Fibroblast of lung (primary cell): ENCODE data around the gene TMCC3. TPM values are rescaled to one million over a fixed set of nuclear protein-coding genes. Genes with fewer than 3 reads are reported as not detected.

Experiments
- DNase-seq, 2 donors: peaks; one replicate each; pipeline versions ENCODE4 v3.0.0 to v3.0.0-alpha.2; 2010; ENCODE audit warnings: low read depth in 2 of 2
- H2AFZ ChIP-seq: 2 replicates; pipeline ENCODE4 v1.5.1; 2012; ENCODE audit warnings: low read length, control low read depth, inconsistent platforms
- H3K27ac ChIP-seq: 2 replicates; pipeline ENCODE4 v1.5.1; 2011; ENCODE audit warnings: low read length, control low read depth; ENCODE audit not compliant: insufficient read depth
- H3K27me3 ChIP-seq: 2 replicates; pipeline ENCODE4 v1.5.1; 2011; ENCODE audit warnings: mild to moderate bottlenecking, low read length; ENCODE audit not compliant: control insufficient read depth, insufficient read depth
- H3K36me3 ChIP-seq: 2 replicates; pipeline ENCODE4 v1.5.1; 2011; ENCODE audit warnings: low read length; ENCODE audit not compliant: control insufficient read depth, insufficient read depth
- H3K4me1 ChIP-seq: 2 replicates; pipeline ENCODE4 v1.5.1; 2011; ENCODE audit warnings: low read length; ENCODE audit not compliant: control insufficient read depth, insufficient read depth; ENCODE audit errors: extremely low read depth
- H3K4me2 ChIP-seq: 2 replicates; pipeline ENCODE4 v1.5.1; 2011; ENCODE audit warnings: low read length, control low read depth; ENCODE audit not compliant: insufficient read depth; ENCODE audit errors: extremely low read depth
- H3K4me3 ChIP-seq, 4 experiments: fragments of 200-600 bp in 1 of 4; sonication (generic) in 1 of 4; replicated peaks in 1 of 4; 2 replicates each; pipeline ENCODE4 v1.5.1; 2011 to 2016; ENCODE audit warnings: low read length in 4 of 4, low read depth in 3 of 4, mild to moderate bottlenecking in 3 of 4, control low read depth in 2 of 4, inconsistent platforms in 1 of 4, mixed read lengths in 1 of 4; ENCODE audit not compliant: insufficient read depth in 1 of 4; ENCODE audit errors: control extremely low read depth in 1 of 4
- H3K79me2 ChIP-seq: 2 replicates; pipeline ENCODE4 v1.5.1; 2012; ENCODE audit warnings: mild to moderate bottlenecking, low read length, inconsistent platforms; ENCODE audit not compliant: control insufficient read depth, insufficient read depth
- H3K9ac ChIP-seq: 2 replicates; pipeline ENCODE4 v1.5.1; 2011; ENCODE audit warnings: mild to moderate bottlenecking, low read length, control low read depth; ENCODE audit not compliant: insufficient read depth
- H3K9me3 ChIP-seq: 2 replicates; pipeline ENCODE4 v1.5.1; 2012; ENCODE audit warnings: low read depth, low read length; ENCODE audit not compliant: control insufficient read depth, insufficient read depth
- H4K20me1 ChIP-seq: 2 replicates; pipeline ENCODE4 v1.5.1; 2011; ENCODE audit warnings: low read length; ENCODE audit not compliant: control insufficient read depth, insufficient read depth; ENCODE audit errors: extremely low read depth
- CTCF ChIP-seq, 2 donors: IDR thresholded peaks in 1 of 2; conservative IDR thresholded peaks in 1 of 2; 1 replicate in 1 of 2; 2 replicates in 1 of 2; pipeline ENCODE4 v1.5.1; 2011 to 2012; ENCODE audit warnings: low read length in 2 of 2, control low read depth in 1 of 2, inconsistent platforms in 1 of 2, low read depth in 1 of 2, mild to moderate bottlenecking in 1 of 2
- EZH2 ChIP-seq: IDR thresholded peaks from 2 replicates; pipeline ENCODE4 v1.5.1; 2012; ENCODE audit warnings: low read length, control low read depth, mild to moderate bottlenecking; ENCODE audit errors: missing control alignments
- polyA minus RNA-seq: library from RNA; depleted of rRNA, polyadenylated mRNA; stranded (reverse); fragments of >200 nt; gene quantifications from 2 replicates; pipeline ENCODE4 v1.2.3, GENCODE V29; 2011; ENCODE audit warnings: low replicate concordance
- polyA plus RNA-seq, 2 donors: library from polyadenylated mRNA; depleted of rRNA in 1 of 2; stranded (reverse) in 1 of 2; unstranded in 1 of 2; fragments of >200 nt; gene quantifications; 2 replicates each; pipeline ENCODE4 v1.2.1, GENCODE V29; 2011 to 2012; ENCODE audit warnings: missing spikeins in 1 of 2
- total RNA-seq: library from RNA; depleted of rRNA; stranded (reverse); fragments of >200 nt; gene quantifications from 2 replicates; pipeline ENCODE4 v1.2.1, GENCODE V29; 2014

TMCC3 gene
- 0.33 and 0.51 TPM in 2 replicates for total RNA-seq
- 0.22 and 0.27 TPM in 2 replicates for polyA plus RNA-seq
- polyA plus RNA-seq (2012): 0.13 and 0.14 TPM in 2 replicates
- 0.74 TPM in 1 of 2 replicates, not detected in the other for polyA minus RNA-seq

DNA sequence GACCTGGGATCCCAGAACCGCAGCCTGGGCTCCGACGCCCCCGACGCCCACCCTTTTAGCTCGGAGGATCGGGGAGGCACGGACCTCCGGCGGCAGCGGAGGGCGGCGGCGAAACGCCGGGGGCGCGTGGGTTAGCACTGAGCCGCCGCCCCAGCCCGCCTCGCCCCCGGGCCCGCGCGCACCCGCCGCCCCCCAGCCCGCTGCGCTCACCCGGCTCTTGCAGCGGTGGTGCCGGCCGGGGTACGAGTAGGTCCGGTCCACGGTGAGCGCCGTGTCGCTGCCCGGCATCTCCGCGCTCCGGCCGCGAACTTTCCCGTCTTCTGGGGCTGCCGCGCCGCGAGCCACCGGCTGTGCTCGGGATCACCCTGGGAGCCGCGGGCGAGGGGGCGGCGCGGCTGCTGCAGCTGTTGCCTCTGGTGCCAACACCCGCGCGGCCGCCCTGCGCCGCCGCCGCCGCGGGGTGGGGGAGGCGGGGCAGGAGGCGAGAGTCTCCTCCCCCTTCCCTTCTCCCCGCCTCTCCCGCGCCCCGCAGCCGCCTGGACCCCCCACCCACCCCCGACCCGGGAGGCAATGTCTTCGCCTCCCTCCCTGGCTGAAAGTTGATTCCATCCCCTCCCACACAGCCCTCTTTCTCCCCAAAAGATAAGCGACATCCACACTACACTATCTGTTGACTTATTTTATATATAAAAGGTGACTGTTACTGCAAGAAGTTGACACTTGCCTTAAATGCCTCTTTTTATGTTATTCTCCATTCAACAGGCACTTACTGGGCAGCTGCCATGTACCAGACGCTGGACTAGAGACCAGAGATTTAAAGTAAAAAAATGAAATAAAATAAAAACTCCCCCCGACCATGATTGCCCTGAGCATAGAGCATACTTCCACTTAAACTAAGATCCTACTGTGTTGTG, at the start of gene TMCC3:
Gene TMCC3, minus strand, starts transcription at position 415 of the 914 bp plus-strand sequence. Its CDS starts 127 bp downstream, at position 288.
- Histone ChIP-seq H4K20me1 (no peaks in the 10 kb centered on the region), H3K27me3 (peaks cover 5% of the 10 kb centered on the region), H3K4me3 (peak within 1 kb of the TSS; percentile 21 to 72 (median 40)), H3K36me3 (no peaks in the 10 kb centered on the region), H3K27ac (no peak within 1 kb of the TSS), H3K9ac (no peak within 1 kb of the TSS), H3K9me3 (no peaks in the 10 kb centered on the region), H3K4me2 (peak within 1 kb of the TSS; percentile 55), H2AFZ (peak within 1 kb of the TSS; percentile 51), H3K79me2 (no peaks in the 10 kb centered on the region), H3K4me1 (no peaks in the 10 kb centered on the region)
- TF ChIP-seq EZH2 (peak; percentile 16), CTCF (conservative IDR thresholded peaks at IDR 0.05 in 1 of 2, IDR thresholded peaks at IDR 0.05 in 1 of 2; ENCODE audit: low read depth in 1 of 2, low read length in 2 of 2) (no peak)
- peak; percentile 20 to 45 for DNase-seq

- Histone ChIP-seq H4K20me1 (no peaks in the 10 kb centered on the region), H2AFZ (no peak overlapping the region), H3K27ac (no peak overlapping the region), H3K79me2 (no peaks in the 10 kb centered on the region), H3K4me3 (no peak overlapping the region), H3K4me2 (no peak overlapping the region), H3K9ac (no peak overlapping the region), H3K9me3 (no peaks in the 10 kb centered on the region), H3K27me3 (peaks cover 7% of the 10 kb centered on the region), H3K4me1 (peaks cover 4% of the 10 kb centered on the region), H3K36me3 (no peaks in the 10 kb centered on the region)
- no peak for DNase-seq
- TF ChIP-seq CTCF (conservative IDR thresholded peaks at IDR 0.05 in 1 of 2, IDR thresholded peaks at IDR 0.05 in 1 of 2; ENCODE audit: low read depth in 1 of 2, low read length in 2 of 2) (no peak), EZH2 (no peak)
These were observed 49.4 kb upstream of the TMCC3 start for GRCh38 chr12:94699801-94700200.

DNA sequence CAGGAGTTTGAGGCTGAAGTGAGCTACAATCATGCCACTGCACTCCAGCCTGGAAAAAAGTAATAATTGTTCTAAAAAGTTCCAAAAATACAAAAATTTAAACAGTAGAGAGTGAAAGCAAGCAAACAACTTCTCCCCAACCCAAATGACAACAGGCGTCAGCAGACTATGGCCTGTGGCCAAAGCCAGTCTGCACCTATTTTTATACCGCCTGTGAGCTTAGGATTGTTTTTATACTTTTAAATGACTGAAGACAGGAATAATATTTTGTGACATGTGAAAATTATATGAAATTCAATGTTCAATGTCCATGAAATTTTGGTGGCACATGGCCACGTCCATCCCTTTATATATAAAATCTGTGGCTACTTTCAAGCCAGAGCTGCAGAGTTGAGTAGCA, 48.2 kb upstream of the TMCC3 start:
- no peak for DNase-seq
- Histone ChIP-seq H3K4me3 (no peak overlapping the region), H2AFZ (no peak overlapping the region), H3K79me2 (no peaks in the 10 kb centered on the region), H3K4me1 (no peaks in the 10 kb centered on the region), H3K27ac (no peak overlapping the region), H3K27me3 (peaks cover 10% of the 10 kb centered on the region), H4K20me1 (no peaks in the 10 kb centered on the region), H3K4me2 (no peak overlapping the region), H3K9ac (no peak overlapping the region), H3K36me3 (no peaks in the 10 kb centered on the region), H3K9me3 (no peaks in the 10 kb centered on the region)
- no peak for TF ChIP-seq CTCF (conservative IDR thresholded peaks at IDR 0.05 in 1 of 2, IDR thresholded peaks at IDR 0.05 in 1 of 2; ENCODE audit: low read depth in 1 of 2, low read length in 2 of 2)
- no peak for TF ChIP-seq EZH2
